Lower leg skin (tissue), 4 donors: Measurements from ENCODE around the gene ZNF407. TPM values are rescaled to one million over a fixed set of nuclear protein-coding genes. Genes with fewer than 3 reads are reported as not detected.

Source experiments
- DNase-seq, 2 donors: peaks; one replicate each; pipeline ENCODE4 v3.0.0-alpha.2; 2019; ENCODE audit warnings: low spot score in 2 of 2
- H3K4me3 ChIP-seq: fragments of 200-600 bp; sonication (generic); 2 replicates; pipeline ENCODE4 v1.5.1; 2017; ENCODE audit warnings: mild to moderate bottlenecking, low read depth; ENCODE audit not compliant: poor library complexity, severe bottlenecking
- POLR2A ChIP-seq, 2 donors: fragments of 450-650 bp; IDR thresholded peaks; one replicate each; pipeline ENCODE4 v1.6.1; 2016 to 2017; ENCODE audit warnings: antibody characterized with exemption in 2 of 2, mild to moderate bottlenecking in 1 of 2, moderate library complexity in 1 of 2
- WGBS, 2 donors: methylation state at CpG; one replicate each; pipeline ENCODE4 v1.1.5; 2018; 5-methylcytosine and 5-hydroxymethylcytosine counted together
- intact Hi-C: fragments of 100-400 bp; cut with DNase I; formaldehyde crosslinking; loops from one replicate; pipeline ENCODE4 v1.15.0; 2023; ENCODE audit warnings: low total_unique reads
- total RNA-seq, 4 donors: library from RNA; depleted of rRNA; stranded (reverse); fragments of >200 nt; gene quantifications; one replicate each; pipeline ENCODE4 v1.1.0, GENCODE V29; 2016
- TF ChIP-seq, protein P1 (sequence below), 3 donors: fragments of 450-650 bp; IDR thresholded peaks; one replicate each; pipeline ENCODE4 v1.5.1; 2016; ENCODE audit warnings: antibody characterized with exemption in 3 of 3, mild to moderate bottlenecking in 3 of 3, moderate library complexity in 2 of 3

The ZNF407 gene
- total RNA-seq, 4 donors from 2014 or later: 7.0 to 13.9 (median 10.9) TPM

DNA sequence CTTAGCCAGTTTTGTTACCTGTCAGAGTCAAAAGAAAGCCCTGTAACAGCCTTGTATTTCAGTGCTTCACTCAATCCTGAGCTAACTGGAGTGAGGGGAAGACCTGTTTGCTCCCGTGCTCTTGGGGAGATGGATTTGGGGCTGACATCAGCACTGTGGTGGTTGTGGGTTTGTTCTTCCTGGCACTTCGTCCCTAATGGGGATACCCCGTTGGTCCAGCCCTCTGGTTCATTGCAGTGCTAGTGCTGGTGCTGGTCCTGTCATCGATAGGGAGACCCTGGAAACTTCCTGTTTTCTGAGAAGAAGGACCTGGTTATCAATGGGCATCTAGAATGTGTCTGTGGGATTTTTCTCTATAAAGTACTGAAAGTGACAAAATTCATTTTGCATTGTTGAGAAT lies 205.4 kb downstream of the ZNF407 start:
- H3K4me3 ChIP-seq: no peak overlapping the region
- TF ChIP-seq, protein P1, sequence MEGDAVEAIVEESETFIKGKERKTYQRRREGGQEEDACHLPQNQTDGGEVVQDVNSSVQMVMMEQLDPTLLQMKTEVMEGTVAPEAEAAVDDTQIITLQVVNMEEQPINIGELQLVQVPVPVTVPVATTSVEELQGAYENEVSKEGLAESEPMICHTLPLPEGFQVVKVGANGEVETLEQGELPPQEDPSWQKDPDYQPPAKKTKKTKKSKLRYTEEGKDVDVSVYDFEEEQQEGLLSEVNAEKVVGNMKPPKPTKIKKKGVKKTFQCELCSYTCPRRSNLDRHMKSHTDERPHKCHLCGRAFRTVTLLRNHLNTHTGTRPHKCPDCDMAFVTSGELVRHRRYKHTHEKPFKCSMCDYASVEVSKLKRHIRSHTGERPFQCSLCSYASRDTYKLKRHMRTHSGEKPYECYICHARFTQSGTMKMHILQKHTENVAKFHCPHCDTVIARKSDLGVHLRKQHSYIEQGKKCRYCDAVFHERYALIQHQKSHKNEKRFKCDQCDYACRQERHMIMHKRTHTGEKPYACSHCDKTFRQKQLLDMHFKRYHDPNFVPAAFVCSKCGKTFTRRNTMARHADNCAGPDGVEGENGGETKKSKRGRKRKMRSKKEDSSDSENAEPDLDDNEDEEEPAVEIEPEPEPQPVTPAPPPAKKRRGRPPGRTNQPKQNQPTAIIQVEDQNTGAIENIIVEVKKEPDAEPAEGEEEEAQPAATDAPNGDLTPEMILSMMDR (IDR thresholded peaks at IDR 0.05): no peak
- TF ChIP-seq POLR2A (IDR thresholded peaks at IDR 0.05): no peak
- intact Hi-C loops: no loop called here
- no peak for DNase-seq
- 86 to 94% methylated on average over 4 of the region's 4 CpGs for WGBS, 2 donors

DNA sequence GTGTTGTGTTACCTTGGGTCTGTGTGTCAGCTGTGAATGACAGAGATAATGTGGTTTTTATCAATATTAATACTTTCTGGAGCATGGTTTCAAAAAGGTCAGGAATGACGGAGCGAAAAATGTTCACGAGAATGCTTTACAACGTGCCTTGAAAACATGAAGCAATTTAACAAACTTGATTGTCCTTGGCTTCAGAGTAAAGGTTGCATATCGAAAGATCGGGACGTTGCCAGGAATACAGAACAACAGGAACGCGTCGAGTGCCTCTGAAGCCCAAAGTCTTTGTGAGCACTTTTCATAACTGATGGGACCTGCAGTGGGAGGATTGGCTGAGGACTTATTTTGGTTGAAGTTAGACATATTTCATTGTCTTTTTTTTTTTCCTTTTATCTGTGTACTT lies 206.1 kb downstream of the ZNF407 start:
- DNase-seq: no peak
- intact Hi-C loops: no loop called here
- no peak overlapping the region for H3K4me3 ChIP-seq
- TF ChIP-seq POLR2A (IDR thresholded peaks at IDR 0.05): no peak
- TF ChIP-seq, protein P1 (IDR thresholded peaks at IDR 0.05): no peak
- 72 to 80% methylated on average over 10 of the region's 10 CpGs for WGBS, 2 donors

DNA sequence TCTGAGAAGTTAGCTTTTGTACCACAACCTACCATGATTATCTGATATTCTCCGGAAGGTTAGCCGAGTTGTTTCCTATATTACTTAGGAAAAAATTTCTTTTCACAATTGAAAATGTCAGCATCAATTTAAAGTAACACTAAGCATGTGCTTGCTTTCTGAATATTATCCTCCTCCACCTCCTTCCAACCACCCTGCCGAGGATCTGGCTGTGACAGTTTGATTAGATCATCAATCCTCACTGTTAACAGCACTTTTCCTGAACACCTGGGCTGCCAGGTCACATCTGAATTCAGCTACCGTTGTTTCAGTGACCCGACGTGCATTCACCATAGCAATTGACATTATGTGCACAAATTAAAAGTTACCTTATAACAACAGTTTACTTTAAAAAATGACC lies 207.0 kb downstream of the ZNF407 start:
- no peak for TF ChIP-seq POLR2A (IDR thresholded peaks at IDR 0.05)
- TF ChIP-seq, protein P1 (IDR thresholded peaks at IDR 0.05): no peak
- 58 to 75% methylated on average over 6 of the region's 6 CpGs for WGBS, 2 donors
- intact Hi-C loops: no loop called here
- H3K4me3 ChIP-seq: no peak overlapping the region
- DNase-seq: no peak

DNA sequence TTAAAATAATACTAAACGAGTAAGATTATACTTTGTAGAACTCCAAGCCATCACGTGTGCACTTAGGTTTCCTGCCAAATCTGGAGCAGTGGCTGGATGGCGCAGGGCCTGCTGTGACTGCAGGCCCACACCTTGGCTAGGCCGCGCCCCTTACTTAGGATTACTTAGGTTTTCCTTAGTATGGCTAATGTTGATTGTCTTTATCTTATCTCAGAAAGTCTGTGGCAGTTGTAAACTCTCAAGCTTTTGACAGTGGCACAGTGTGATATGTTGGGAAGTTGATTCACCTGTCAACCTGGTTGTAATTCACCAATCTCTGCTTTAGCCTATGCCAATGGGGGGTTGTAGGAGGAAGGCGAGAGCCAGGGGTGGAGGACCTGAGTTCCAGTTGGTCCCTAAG lies 208.4 kb downstream of the ZNF407 start:
- intact Hi-C loops: no loop called here
- 71% methylated on average over 6 of the region's 6 CpGs for WGBS, 2 donors
- no peak for DNase-seq
- TF ChIP-seq, protein P1 (IDR thresholded peaks at IDR 0.05): no peak
- TF ChIP-seq POLR2A (IDR thresholded peaks at IDR 0.05): no peak
- no peak overlapping the region for H3K4me3 ChIP-seq

DNA sequence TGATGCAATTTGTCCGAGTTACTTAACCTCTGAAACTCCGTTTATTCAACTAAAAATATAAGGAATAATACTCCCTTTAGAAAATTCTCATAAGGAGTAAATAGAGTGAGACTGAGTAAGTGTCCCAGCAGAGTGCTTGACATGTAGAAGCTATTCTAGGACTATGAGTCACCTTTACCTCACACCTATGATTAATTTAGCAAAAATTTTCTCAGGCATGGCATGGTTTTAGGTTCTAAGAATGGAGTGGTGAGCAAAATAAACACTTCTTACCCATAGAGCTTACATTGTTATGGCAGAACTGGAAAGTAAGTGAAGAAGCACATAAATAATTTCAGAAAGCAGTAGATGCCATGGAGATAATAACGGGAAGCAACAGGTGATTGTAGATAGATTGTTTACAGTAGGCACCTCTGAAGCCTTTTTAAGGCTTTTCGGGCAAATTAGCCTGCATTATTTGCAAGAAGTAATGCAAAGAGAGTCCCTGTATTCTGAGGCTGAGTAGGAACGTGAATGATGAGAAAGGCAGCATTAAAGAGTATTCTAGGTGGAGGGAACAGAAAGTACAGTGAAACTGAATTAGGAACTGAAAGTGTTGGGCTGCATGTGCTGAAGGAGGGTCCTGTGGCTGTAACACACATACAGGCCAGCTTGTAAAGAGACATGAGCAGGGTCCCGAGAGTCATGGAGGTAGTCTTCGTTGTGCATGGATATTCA lies 209.2 kb downstream of the ZNF407 start:
- intact Hi-C loops: no loop called here
- TF ChIP-seq, protein P1 (IDR thresholded peaks at IDR 0.05): no peak
- TF ChIP-seq POLR2A (IDR thresholded peaks at IDR 0.05): no peak
- WGBS, 2 donors: 82 to 83% methylated on average over 7 of the region's 7 CpGs

DNA sequence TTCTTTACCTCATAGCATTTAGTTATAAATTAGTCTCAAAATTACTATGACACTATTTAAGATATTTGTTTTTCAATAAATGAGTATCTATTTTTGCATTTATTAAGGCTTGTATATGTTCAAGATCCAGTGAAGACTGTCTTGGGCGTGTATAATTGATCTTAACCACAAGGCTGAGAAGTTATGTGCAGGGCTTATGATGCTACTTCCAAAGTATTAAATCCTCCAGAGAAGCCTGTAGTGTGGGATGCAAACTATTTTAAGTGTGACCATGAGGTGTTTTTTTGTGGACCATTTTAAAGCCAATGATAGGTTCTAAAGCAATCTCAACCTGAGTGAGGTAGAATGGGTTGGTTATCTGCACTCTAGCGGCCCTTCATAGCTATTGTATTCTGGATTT lies 219.9 kb downstream of the ZNF407 start:
- 96 to 99% methylated on average over 2 of the region's 2 CpGs for WGBS, 2 donors
- TF ChIP-seq POLR2A (IDR thresholded peaks at IDR 0.05): no peak
- TF ChIP-seq, protein P1 (IDR thresholded peaks at IDR 0.05): no peak
- intact Hi-C loops: no loop called here
- H3K4me3 ChIP-seq: no peak overlapping the region
- no peak for DNase-seq

More for the DNA sequence above, 209.2 kb downstream of the ZNF407 start:
- no peak overlapping the region for H3K4me3 ChIP-seq
- no peak for DNase-seq
